ENCODE measurements around the gene PSTPIP1.

DNA sequence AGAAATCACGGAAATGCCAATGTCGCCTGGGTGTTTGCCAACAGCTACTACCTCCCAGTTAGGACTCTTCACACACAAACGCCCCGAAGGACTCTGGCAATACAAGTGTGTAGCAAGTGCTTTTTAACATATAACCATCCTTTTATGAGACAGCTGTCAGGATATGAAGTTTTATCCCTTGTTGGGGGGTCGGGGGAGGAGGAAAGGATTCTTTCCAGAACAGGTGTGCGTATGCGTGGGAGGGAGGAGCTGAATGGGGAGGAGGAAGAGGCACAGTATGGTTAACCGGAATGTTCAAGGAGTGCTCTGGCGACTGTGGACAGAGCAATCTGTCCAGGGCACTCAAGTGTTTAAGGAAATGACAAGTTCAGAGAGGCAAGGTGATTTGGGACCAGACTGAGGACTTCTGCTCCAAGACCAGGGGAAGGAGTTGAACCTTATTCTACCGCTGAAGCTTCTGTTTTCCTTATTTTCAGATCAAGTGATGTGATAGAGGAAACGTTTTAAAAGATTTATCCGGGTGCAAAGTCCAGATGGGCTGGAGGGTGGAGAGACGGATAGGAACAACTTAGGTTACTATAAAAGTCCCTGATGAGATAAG is 74.7 kb downstream of the PSTPIP1 start:
- TF ChIP-seq CTCF (IDR thresholded peaks at IDR 0.05; ENCODE audit: low read depth, low read length) (no peak), POLR2A (IDR thresholded peaks at IDR 0.05; ENCODE audit: extremely low read depth, insufficient read length) (no peak), MAX (IDR thresholded peaks at IDR 0.05; ENCODE audit: low read depth, low read length) (no peak), MYC (IDR thresholded peaks at IDR 0.05; ENCODE audit: low read depth, low read length) (no peak)

Measured in NB4 (cell line).